ENCODE results near the gene SMAD2.
"Not testable (repeated sequence)": the region's sequence is repeated elsewhere in the genome, so short reads cannot be mapped to it uniquely, and the experiment has no call there.

GRCh38 chr18:47961003-47961402 lies 30.5 kb upstream of the SMAD2 start:
- not testable (repeated sequence) for TF ChIP-seq ARNT (IDR thresholded peaks at IDR 0.05); SP1 (IDR thresholded peaks at IDR 0.05); FOXM1 (IDR thresholded peaks at IDR 0.05; ENCODE audit: borderline replicate concordance)

All from HEK293T (cell line).